A673 (cell line): ENCODE data around the gene SEMA4G.

Experiments
- CTCF ChIP-seq: fragments of 300-800, 200-600 bp; sonication (generic); conservative IDR thresholded peaks from 2 replicates; pipeline ENCODE4 v1.5.1; 2017; ENCODE audit warnings: low read depth, mild to moderate bottlenecking, antibody characterized with exemption, low read length, moderate library complexity, mixed read lengths
- EZH2 ChIP-seq: fragments of 200-600 bp; sonication (generic); IDR thresholded peaks from 2 replicates; pipeline ENCODE4 v1.6.1; 2017; ENCODE audit warnings: borderline replicate concordance, low read depth, mild to moderate bottlenecking, mixed read lengths, antibody characterized with exemption, low read length; ENCODE audit not compliant: poor library complexity, severe bottlenecking

- TF ChIP-seq CTCF (no peak), EZH2 (no peak)
These were observed 25.9 kb downstream of the SEMA4G start for GRCh38 chr10:100995181-100995580.
